ENCODE results near the gene ABCC11.
"Not testable (repeated sequence)": the region's sequence is repeated elsewhere in the genome, so short reads cannot be mapped to it uniquely, and the experiment has no call there.

ABCC11 gene

GRCh38 chr16:48169896-48170295, 77.4 kb downstream of the ABCC11 start:
- TF ChIP-seq TAF1 (IDR thresholded peaks at IDR 0.05; ENCODE audit: low read depth, low read length) (no peak), POLR2A (IDR thresholded peaks at IDR 0.05; ENCODE audit: low read depth, low read length) (no peak), POU2F2 (IDR thresholded peaks at IDR 0.05; ENCODE audit: low read depth, low read length) (no peak), PAX5 (IDR thresholded peaks at IDR 0.05; ENCODE audit: insufficient read depth, low read length, severe bottlenecking) (no peak), POLR2AphosphoS5 (IDR thresholded peaks at IDR 0.05; ENCODE audit: low read depth, low read length) (no peak), SPI1 (IDR thresholded peaks at IDR 0.05; ENCODE audit: low read depth, low read length) (no peak)
- DNase-seq (ENCODE audit: insufficient read length, low spot score), result no peak
- no peak for FAIRE-seq

- DNase-seq (ENCODE audit: insufficient read length, low spot score), result no peak
- no peak for TF ChIP-seq POLR2A (IDR thresholded peaks at IDR 0.05; ENCODE audit: low read depth, low read length)
- TF ChIP-seq POU2F2 (IDR thresholded peaks at IDR 0.05; ENCODE audit: low read depth, low read length), result no peak
- TF ChIP-seq SPI1 (IDR thresholded peaks at IDR 0.05; ENCODE audit: low read depth, low read length), result peak; percentile 54
- FAIRE-seq, result no peak
Observed at GRCh38 chr16:48168075-48168474, 79.3 kb downstream of the ABCC11 start.

GRCh38 chr16:48166617-48167016, 80.7 kb downstream of the ABCC11 start:
- not testable (repeated sequence) for DNase-seq (ENCODE audit: insufficient read length, low spot score); FAIRE-seq

- no peak for DNase-seq (ENCODE audit: insufficient read length, low spot score)
- FAIRE-seq, result no peak
- TF ChIP-seq POLR2A (IDR thresholded peaks at IDR 0.05; ENCODE audit: low read depth, low read length) (no peak), PAX5 (IDR thresholded peaks at IDR 0.05; ENCODE audit: insufficient read depth, low read length, severe bottlenecking) (no peak), TAF1 (IDR thresholded peaks at IDR 0.05; ENCODE audit: low read depth, low read length) (no peak), POU2F2 (IDR thresholded peaks at IDR 0.05; ENCODE audit: low read depth, low read length) (no peak), SPI1 (IDR thresholded peaks at IDR 0.05; ENCODE audit: low read depth, low read length) (no peak), POLR2AphosphoS5 (IDR thresholded peaks at IDR 0.05; ENCODE audit: low read depth, low read length) (no peak)
Observed at GRCh38 chr16:48165961-48166578, 81.3 kb downstream of the ABCC11 start.

GRCh38 chr16:48164907-48165715, 82.2 kb downstream of the ABCC11 start:
- FAIRE-seq (peak; percentile 98), DNase-seq (ENCODE audit: insufficient read length, low spot score) (peak; percentile 64)
- TF ChIP-seq TAF1 (IDR thresholded peaks at IDR 0.05; ENCODE audit: low read depth, low read length), result no peak
- TF ChIP-seq POU2F2 (IDR thresholded peaks at IDR 0.05; ENCODE audit: low read depth, low read length), result no peak
- TF ChIP-seq POLR2AphosphoS5 (IDR thresholded peaks at IDR 0.05; ENCODE audit: low read depth, low read length), result no peak
- no peak for TF ChIP-seq SPI1 (IDR thresholded peaks at IDR 0.05; ENCODE audit: low read depth, low read length)

- TF ChIP-seq POLR2AphosphoS5 (IDR thresholded peaks at IDR 0.05; ENCODE audit: low read depth, low read length) (no peak), PAX5 (IDR thresholded peaks at IDR 0.05; ENCODE audit: insufficient read depth, low read length, severe bottlenecking) (no peak), SPI1 (IDR thresholded peaks at IDR 0.05; ENCODE audit: low read depth, low read length) (no peak), POU2F2 (IDR thresholded peaks at IDR 0.05; ENCODE audit: low read depth, low read length) (no peak), TAF1 (IDR thresholded peaks at IDR 0.05; ENCODE audit: low read depth, low read length) (no peak), POLR2A (IDR thresholded peaks at IDR 0.05; ENCODE audit: low read depth, low read length) (no peak)
- FAIRE-seq, result no peak
Observed at GRCh38 chr16:48162839-48163410, 84.4 kb downstream of the ABCC11 start.

GRCh38 chr16:48161906-48162305, 85.4 kb downstream of the ABCC11 start:
- TF ChIP-seq POLR2A (IDR thresholded peaks at IDR 0.05; ENCODE audit: low read depth, low read length), result no peak
- no peak for TF ChIP-seq POLR2AphosphoS5 (IDR thresholded peaks at IDR 0.05; ENCODE audit: low read depth, low read length)
- no peak for TF ChIP-seq SPI1 (IDR thresholded peaks at IDR 0.05; ENCODE audit: low read depth, low read length)
- TF ChIP-seq POU2F2 (IDR thresholded peaks at IDR 0.05; ENCODE audit: low read depth, low read length), result no peak
- no peak for TF ChIP-seq PAX5 (IDR thresholded peaks at IDR 0.05; ENCODE audit: insufficient read depth, low read length, severe bottlenecking)
- TF ChIP-seq TAF1 (IDR thresholded peaks at IDR 0.05; ENCODE audit: low read depth, low read length), result no peak
- FAIRE-seq (no peak), DNase-seq (ENCODE audit: insufficient read length, low spot score) (no peak)

More at GRCh38 chr16:48162839-48163410, 84.4 kb downstream of the ABCC11 start:
- DNase-seq (ENCODE audit: insufficient read length, low spot score), result no peak

- no peak for DNase-seq (ENCODE audit: insufficient read length, low spot score)
- TF ChIP-seq POLR2A (IDR thresholded peaks at IDR 0.05; ENCODE audit: low read depth, low read length) (no peak), POU2F2 (IDR thresholded peaks at IDR 0.05; ENCODE audit: low read depth, low read length) (no peak), TAF1 (IDR thresholded peaks at IDR 0.05; ENCODE audit: low read depth, low read length) (no peak), SPI1 (IDR thresholded peaks at IDR 0.05; ENCODE audit: low read depth, low read length) (no peak), PAX5 (IDR thresholded peaks at IDR 0.05; ENCODE audit: insufficient read depth, low read length, severe bottlenecking) (no peak), POLR2AphosphoS5 (IDR thresholded peaks at IDR 0.05; ENCODE audit: low read depth, low read length) (no peak)
- no peak for FAIRE-seq
Observed at GRCh38 chr16:48160575-48160974, 86.8 kb downstream of the ABCC11 start.

- FAIRE-seq (peak; percentile 80), DNase-seq (ENCODE audit: insufficient read length, low spot score) (no peak)
- TF ChIP-seq SPI1 (IDR thresholded peaks at IDR 0.05; ENCODE audit: low read depth, low read length) (peak; percentile 67), POU2F2 (IDR thresholded peaks at IDR 0.05; ENCODE audit: low read depth, low read length) (0 out of 2 replicates have a peak, but pooled peaks have one; percentile 43), POLR2AphosphoS5 (IDR thresholded peaks at IDR 0.05; ENCODE audit: low read depth, low read length) (no peak)
Observed at GRCh38 chr16:48158296-48158695, 89.0 kb downstream of the ABCC11 start.

GRCh38 chr16:48157794-48158193, 89.5 kb downstream of the ABCC11 start:
- no peak for TF ChIP-seq SPI1 (IDR thresholded peaks at IDR 0.05; ENCODE audit: low read depth, low read length)
- no peak for TF ChIP-seq POLR2A (IDR thresholded peaks at IDR 0.05; ENCODE audit: low read depth, low read length)
- TF ChIP-seq POLR2AphosphoS5 (IDR thresholded peaks at IDR 0.05; ENCODE audit: low read depth, low read length), result no peak
- DNase-seq (ENCODE audit: insufficient read length, low spot score), result no peak
- FAIRE-seq, result no peak
